GDM1 (cell line): ENCODE measurements around the gene KICS2.
"Not testable (repeated sequence)": the region's sequence is repeated elsewhere in the genome, so short reads cannot be mapped to it uniquely, and the experiment has no call there.

Source experiments
- DNase-seq: peaks from one replicate; lab custom pipeline; 2025; lab: John Stamatoyannopoulos, UW

The KICS2 gene

DNA sequence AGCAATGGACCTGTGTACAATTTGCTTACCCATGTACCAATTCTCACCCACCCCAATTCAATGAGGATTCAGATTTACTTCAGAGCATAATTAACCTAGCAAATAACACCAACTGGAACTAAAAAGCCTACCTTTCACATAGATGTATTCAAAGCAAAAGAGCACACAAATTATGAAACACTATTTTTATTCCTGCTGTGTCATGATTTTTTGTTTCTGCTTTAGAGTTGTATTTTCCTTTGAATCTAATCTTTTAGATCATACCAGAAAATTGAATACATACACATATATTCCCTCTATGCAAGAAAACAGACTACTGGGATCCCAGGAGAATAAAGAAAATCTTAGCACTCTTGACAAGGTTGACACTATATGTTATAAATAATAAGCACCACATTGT is 5.9 kb downstream of the KICS2 start:
- no peak for DNase-seq

DNA sequence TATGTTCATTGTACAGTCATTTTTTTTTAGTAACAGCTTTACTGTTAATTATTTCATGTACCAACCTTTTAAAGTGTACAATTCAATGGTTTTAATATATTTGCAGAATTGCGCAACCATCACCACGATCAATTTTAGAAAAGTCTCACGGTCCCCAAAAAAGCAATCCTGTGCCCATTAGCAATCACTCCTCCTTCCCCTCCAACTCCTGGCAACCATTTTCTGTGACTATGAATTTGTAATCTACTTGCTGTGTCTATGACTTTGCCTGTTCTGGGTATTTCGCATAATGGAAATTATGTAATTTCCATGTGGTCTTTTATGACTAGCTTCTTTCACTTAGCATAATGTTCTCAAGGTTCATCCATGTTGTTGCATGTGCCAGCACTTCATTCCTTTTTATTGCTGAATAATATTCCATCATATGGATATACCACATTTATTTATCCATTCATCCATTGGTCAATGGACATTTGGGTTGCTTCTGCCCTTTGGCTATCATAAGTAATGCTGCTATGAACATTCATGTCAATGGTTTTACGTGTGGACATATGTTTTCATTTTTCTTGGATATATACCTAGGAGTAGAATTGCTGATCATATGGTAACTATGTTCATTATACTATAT is 9.9 kb downstream of the KICS2 start:
- no peak for DNase-seq

DNA sequence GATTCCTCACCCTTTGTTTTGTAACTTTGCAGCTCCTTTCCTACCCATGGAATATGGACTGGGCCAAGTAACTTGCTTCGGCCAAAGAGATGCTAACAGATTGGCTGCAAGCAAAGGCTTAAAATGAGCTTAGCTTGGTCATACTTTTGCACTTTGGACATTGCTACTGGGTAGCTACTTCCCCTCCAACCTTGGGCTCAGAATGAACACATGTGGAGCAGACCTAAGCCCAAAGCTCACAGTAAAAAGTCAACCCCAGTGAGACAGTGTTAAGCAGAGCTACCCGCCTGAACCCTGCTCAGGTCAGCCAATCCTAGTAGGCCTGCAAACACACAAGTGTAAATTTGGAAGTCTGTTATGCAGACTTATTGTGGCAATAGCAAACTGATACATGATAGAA is 14.6 kb downstream of the KICS2 start:
- DNase-seq: no peak

DNA sequence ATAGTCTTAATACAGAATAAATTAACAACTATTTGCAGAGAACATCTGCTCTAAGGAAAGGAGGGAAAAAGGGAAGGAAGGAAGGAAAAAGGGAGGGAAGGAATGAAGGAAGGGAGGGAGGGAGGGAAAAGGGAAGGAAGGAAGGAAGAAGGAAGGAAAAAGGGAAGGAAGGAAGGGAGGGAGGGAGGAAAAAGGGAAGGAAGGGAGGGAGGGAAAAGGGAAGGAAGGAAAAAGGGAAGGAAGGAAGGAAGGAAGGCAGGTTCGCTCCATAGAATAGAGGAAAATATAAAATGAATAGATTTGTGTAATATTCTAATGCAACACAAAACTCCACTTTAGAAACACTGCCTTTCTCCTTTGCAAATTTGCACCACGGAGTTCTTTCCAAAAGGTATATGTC is 16.6 kb downstream of the KICS2 start:
- DNase-seq: no peak

DNA sequence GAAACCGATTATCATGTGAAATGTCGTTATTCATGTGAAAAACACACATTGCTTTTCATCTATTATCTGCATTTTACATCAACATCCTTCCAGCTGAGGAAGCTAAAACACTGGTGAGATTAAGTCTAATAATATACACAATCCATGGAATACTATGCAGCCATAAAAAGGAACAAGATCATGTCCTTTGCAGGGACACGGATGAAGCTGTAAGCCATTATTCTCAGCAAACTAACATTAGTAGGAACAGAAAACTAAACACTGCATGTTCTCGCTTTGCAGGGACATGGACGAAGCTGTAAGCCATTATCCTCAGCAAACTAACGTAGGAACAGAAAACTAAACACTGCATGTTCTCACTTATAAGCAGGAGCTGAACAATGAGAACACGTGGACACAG is 18.3 kb downstream of the KICS2 start:
- no peak for DNase-seq

DNA sequence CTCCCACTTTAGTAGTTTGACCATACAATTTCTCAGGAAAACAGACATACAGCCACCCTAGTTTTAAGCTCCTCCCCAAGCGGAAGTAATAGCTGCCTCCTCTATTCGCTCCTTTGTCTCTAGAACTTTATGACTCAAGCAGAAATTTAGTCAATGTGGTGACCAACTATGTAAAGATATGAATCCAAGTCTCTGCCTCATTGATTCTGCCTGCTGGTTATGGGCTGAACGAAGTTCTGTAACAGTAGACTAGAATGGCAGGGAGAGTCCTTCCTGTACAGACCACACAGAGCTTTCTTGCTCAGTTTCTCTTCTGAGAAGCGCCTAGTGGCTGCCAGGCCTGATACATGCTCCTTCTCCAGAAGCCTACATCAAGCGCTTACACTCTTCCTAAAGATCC is 19.1 kb downstream of the KICS2 start:
- DNase-seq: no peak

DNA sequence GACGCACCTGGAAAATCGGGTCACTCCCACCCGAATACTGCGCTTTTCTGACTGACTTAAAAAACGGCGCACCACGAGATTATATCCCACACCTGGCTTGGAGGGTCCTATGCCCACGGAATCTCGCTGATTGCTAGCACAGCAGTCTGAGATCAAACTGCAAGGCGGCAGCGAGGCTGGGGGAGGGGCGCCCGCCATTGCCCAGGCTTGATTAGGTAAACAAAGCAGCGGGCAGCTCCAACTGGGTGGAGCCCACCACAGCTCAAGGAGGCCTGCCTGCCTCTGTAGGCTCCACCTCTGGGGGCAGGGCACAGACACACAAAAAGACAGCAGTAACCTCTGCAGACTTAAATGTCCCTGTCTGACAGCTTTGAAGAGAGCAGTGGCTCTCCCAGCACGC is 26.3 kb downstream of the KICS2 start:
- not testable (repeated sequence) for DNase-seq

DNA sequence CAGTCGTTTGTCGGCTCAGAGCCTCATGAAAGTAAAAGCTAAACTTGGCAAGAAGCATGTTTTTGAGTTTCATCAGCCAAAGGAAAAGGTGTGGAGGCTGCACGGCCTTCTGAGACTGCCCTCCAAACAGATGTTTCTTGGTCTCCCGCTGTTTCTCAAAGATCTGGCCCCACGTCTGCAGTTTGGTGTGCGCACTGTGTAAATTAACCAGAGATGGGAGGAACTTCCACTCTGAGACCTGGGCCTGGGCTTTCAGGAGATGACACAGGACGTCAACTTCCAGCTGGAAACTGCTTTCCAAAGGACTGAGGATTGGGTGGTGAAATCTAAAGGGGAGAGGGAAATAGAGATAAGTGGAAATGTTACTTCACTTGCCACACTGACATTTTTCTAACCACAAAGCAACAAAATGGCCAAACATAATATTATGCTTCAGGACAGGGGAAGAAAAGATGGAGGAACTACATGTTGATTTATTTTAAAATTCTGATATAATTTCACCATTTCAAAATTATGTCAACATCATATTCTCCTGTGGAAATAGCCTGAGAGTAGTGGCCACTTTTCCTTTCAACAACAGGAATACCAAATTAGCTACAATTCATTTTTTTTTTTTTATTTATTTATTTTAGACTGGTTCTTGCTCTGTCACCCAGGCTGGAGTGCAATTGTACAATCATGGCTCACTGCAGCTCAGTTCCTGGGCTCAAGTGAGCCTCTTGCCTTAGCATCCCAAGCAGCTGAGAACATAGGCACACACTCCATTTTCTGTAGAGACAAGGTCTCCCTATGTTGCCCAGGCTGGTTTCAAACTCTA is 27.6 kb downstream of the KICS2 start:
- no peak for DNase-seq

DNA sequence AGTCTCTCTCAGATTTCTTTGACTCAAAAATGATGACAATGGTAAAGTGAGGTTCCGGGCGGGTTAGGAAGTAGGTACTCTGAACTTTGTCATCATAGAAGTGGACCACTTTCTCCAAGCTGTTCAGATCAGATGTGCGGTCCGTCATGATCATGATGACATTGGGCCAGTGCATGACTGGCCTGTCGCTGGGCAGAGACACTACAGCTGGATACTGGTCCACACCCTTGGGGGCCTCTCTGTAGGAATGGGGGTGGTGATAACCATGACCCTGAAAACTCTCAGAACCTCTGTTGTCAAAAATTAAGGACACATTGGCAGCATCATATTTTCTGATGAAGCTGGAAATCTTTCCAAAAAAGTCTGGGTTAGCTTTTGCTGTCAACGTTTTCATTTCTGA is 28.2 kb downstream of the KICS2 start:
- DNase-seq: no peak

DNA sequence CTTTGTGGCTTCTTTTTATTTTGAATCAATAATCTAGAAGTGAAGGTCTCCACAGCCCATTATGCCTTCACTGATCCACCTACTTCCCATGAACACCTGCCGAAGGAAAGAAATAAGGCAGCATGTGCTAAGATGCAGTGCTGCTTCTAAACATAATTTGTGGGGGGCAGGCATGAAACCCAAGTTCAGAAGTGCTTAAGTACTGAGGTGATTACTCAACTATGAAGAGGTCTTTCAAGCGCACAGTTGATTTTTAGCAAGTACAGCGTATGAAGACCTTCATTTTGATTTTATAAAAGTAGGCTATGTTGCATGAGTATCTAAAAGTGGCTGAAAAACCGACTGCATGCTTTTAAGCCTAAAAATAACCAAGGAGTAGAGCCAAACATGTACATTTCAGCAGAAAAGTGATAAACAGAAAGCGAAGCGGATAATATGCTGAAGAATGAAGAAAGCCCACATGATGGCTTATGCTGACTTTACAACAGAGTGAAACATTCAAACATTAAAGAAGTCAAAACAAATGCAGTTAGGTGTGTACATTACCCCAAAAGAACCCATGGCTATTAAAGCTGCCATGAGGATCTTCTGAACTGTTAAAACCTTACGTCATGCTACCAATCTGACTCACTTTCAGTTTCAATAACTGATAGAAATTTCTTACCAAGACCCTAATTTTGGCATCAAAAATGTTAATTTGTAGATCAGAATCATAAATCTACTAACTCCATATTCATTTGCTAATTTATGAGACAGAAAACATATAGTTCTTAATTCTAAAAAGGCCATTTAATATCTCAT is 29.3 kb downstream of the KICS2 start:
- no peak for DNase-seq

DNA sequence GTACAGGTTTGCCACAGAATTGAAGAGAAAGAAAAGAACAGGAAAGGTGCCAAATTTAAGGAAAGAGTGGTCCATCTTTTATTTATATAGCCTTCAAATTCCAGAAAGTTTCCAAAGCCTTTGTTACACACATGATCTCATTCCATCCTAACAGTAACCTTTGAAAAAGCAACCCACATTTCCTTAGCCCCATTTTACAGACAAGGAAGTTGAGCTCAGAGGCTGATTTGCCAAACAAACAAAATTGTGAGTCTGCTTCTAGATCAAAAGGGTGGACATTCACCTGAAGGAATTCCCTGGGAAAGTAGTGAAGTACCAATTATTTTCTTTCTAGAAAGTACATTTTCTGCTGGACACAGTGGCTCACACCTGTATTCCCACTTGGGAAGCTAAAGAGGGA is 32.0 kb downstream of the KICS2 start:
- no peak for DNase-seq

DNA sequence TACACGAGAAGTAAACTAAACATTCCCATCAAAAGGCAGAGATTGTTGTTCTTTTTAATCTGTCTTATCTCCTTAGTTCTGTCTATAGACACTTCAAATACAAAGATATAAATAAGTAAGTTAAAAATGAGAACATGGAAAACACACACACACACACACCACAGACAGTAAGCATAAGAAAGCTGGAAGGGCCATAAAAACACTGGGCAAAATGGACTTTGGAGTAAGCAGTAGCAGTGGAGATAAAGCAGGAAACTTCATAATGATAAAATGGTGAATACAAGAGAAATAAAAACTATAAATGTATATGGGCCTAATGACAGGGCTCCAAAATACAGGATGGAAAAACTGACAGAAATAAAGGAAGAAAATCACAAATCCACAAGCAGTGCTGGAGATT is 32.6 kb downstream of the KICS2 start:
- no peak for DNase-seq

DNA sequence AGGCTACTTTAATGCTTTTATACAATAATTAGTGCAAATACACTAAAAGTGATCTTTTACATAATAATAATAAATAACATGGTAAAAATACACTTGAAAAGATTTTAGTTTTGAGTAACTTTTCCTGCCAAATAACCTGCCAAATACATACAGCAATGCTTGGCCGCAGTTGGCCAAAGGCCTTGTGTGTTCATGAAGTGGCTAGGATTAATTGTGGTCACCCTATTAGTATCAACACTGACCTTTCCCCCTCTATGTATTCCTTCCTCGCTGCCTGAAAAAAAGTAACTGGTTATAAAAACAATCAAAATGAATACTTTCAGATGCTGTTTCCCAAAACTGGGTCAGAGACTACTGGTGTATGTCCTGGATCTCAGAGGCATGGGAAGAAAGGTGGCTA is 34.3 kb downstream of the KICS2 start:
- no peak for DNase-seq

DNA sequence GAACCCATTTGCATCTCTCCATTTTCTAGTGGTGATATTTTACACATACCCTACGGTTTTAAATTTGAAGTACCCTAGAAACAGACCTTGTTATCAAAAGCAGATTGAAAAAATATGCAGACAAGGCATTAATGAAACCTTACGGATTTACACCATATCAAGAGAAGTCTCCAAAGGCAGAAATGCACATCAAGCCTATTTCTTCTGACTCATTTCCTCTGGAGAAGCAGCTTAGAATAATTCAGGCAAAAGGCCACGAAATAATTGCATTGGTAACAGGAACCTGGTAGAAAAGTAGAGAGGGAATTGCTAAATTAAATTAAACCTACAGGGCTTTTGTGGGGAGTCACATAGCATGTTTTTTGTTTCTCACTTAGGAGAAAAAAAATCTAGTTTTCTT is 34.7 kb downstream of the KICS2 start:
- DNase-seq: no peak

DNA sequence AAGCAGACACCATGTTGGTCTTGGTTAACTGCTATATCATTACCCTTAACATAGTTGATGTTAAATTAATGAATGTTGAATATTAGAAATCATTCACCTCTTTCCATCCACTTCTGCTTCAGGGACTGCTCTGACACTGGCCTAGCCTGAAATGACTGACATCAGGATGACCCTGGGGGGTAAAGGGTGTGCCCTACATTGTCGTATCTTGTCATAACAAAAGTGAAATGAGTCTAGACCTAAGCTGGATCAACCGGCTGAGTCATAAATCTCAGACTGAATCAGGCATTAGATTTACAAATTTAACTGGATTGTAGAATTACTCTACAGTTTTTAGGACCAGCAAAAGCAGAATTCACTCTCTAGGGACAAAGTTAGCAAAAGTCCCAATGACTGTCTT is 35.3 kb downstream of the KICS2 start:
- DNase-seq: no peak

DNA sequence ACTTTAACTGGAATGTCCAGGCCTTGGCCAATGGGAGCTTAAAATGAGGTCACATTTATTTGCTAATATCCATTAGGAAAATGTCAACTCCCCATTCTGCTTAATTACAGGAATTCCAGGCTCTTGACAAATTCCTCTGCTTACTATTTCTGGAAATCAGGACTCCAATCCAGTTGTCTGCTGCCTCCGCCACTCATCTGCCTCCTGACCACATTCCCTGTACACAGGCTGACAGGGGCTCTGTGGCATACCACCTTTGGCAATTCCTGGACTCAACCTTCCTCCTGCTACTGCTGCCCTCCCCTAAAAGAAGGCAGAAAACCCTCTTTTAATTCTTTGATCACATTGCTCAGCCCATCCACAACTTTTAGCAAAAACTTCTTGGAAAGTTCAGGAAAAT is 37.9 kb downstream of the KICS2 start:
- no peak for DNase-seq

DNA sequence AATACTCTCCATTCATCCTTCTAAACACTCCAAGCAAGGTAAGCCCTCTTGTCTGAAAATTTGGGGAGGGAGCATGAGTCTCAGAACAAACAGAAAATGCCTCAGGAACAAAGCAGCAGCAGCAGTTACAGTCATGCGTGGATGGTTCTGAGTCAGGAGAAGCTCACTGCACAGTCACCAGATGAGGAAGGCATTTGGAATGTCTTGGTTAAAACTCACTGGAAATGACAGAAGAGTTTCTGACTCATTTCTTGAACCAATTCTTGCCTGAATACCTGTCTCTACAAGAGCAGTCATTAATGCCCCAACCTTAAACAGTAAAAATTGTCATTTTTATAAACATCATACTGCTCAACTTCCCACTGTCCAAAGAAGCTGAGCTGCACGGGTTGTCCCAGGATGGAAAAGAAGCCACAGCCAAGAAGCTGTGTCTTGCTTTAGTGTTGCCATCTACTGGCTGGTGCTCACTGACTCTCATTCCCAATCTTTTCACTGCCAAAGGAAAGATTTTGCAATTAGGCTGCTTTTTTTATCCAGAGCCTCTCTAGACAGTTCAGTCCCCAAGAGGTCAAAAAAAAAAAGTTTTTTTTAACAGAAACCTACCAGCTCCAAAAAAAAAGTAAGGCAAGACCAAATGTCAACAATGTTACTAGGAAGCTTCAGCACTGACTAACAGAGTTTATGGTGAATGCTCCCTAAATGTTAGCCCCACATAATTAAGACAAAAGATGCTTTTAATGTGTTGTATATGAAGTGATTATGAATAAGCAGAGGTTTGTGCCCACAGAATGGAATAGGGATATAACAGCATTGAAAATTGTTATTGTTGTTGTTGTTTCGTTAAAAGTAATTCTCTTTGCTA is 40.4 kb downstream of the KICS2 start:
- DNase-seq: no peak

DNA sequence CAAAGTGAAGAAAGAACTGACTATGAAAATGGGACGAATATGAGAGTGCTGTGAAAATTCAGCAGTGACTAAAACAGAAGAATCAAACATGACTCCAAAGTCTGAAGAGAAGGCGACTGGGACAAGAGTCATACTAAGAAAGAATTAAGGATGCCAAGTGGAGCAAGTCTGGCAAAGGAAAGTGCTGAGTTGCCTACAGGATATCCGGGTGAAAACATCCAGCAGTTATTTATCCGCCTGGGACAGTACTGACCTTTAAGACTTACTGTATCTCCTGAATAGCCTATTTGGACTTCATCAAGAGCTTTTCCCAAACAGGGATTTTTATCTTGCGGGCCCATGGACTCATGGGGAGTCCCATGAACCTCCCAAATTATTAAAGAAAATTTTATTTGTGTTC is 41.1 kb downstream of the KICS2 start:
- DNase-seq: no peak

DNA sequence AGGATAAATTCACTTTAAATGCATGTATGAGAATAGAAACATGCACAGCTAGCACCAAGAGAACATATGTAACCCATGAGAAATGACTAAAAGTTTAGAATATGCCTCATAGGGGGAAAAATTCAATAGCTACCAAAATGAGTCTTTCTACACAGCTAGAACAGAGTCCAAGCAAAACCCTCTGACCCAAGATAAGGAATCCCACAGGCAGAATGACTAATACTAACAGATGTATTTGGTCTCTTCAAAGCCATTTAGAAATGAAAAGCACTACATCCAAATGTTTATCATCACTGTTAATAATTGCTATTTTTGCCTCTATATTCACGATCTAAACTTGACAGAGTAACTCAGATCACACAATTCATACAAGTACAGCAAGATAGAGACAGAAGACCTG is 44.0 kb downstream of the KICS2 start:
- DNase-seq: no peak

DNA sequence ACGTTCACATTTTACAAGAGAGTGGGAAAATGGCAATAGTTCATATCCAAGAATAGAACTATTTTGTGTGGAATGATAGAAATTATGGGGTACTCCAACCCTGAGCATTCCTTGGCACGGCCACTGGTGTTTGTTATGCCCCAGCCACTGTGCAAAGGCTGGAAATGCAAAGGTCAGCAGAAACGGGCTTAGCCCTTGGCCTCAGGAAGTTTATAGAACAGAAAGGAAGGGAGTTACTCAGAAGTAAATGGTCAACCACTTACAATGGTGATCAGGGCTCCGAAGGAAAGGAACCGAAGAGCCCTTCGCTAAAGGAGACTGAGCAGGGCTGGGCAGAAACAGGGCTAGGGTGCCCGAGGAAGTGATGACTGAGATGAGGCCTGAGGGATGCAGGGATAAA is 45.1 kb downstream of the KICS2 start:
- no peak for DNase-seq

DNA sequence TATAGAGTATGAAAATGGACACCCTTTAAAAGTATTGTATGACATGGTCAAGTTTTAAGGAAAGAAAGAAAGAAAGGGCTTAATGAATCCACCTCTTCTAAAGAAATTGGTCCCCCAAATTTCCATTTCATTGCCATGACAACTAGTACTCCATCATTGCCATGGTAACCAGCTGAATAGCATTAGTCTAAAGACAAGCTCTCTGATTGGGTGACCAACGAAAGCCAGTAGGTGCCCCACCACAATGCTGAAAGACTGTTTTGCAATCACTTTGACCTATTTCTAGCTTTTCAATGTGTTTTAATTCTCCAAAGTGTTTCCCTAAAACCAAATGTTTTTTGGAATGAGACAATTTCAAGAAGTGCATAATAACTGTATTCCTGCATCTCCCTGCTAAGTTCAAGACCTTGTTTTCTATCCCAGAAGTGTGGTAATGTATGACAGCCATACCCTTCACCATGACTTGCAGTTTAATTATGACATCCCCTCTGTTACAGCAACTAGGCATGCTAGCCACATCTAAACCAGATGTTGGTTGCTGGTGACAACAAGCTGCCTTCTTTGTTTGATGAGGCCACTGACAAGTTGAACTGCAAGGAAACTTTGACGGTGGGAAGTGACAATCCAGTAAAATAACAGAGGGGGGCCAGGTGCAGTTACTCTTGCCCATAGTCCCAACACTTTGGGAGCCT is 46.7 kb downstream of the KICS2 start:
- DNase-seq: no peak

DNA sequence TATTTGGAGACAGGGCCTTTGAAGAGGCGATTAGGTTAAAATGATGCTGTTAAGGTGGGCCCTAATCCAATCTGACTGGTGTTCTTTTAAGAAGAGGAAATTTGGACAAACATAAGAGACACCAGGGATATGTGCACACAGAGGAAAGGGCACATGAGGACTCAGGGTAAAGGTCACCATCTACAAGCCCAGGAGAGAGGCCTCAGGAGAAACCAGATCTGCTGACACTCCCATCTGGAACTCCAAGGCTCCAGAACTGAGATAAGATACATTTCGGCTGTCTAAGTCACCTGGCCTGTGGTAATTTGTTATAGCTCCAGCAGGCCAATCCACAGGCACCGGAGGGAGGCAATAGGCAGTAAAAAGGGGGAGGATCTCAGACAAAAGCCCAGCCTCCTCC is 48.6 kb downstream of the KICS2 start:
- no peak for DNase-seq
